Right ventricle myocardium inferior (tissue), 1 donor: ENCODE data around the gene XAB2. TPM values are rescaled to one million over a fixed set of nuclear protein-coding genes. Genes with fewer than 3 reads are reported as not detected.
"Not testable (repeated sequence)": the region's sequence is repeated elsewhere in the genome, so short reads cannot be mapped to it uniquely, and the experiment has no call there.

Source experiments
- ATAC-seq: fragments of 200-7000 bp; cut with Tn5 transposase; one replicate; pipeline ENCODE4 v1.9.1; 2020; ENCODE audit warnings: mild to moderate bottlenecking, moderate library complexity
- DNase-seq: peaks from one replicate; pipeline ENCODE4 v3.0.0; 2021; ENCODE audit errors: missing footprints
- intact Hi-C: fragments of 100-400 bp; cut with DNase I; formaldehyde crosslinking; loops from one replicate; pipeline ENCODE4 v1.11.0; 2022
- microRNA-seq: library from miRNA; unstranded; fragments of <30 nt; microRNA quantifications from one replicate; pipeline ENCODE4 v1.2.0, GENCODE V29; 2020
- total RNA-seq: library from RNA; stranded (reverse); fragmentation: NEBNext Ultra II Directional; extraction: Animal tissue kit (Norgen Biotek cat#: 25700); gene quantifications from one replicate; pipeline ENCODE4 v1.2.1, GENCODE V29; 2021
- donor health status: DM: no; HTN: yes; CAD: no; lungs with severe emphysema.

Gene XAB2
- total RNA-seq, 1 donor from 2014 or later = 25.3 TPM

DNA sequence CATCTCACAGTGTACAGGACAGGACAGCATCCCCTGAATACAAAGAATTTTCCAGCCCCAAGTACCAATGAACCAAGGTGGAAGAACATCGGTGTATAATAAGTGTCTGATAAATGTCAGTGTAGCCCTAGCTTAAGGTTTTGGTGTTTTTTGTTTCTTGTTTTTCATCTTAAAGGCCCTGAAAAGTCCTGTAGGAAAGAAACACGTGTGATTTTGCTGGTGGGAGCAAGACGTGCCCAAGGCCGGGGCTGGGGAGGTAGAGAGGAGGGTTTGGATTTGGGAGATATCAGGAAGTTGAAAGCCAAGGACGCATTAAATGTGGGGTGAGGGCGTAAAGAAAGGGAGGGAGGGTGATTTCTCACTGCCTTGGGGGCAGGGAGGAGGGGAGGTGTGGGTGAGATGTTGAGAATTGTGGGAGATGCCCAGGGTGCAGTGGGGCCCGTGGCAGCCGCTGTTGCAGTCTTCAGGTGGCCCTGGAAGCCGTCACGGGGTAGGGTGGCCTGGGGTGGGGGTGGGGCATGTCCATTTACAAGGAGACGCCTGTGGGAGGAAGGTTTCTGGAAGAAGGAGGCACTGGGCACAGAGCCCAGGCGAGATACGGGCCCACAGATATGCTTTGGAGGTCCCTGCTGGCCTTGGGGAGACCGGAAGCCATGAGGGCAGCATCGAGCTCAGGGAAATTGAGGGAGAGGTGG is 27.0 kb downstream of the XAB2 start:
- DNase-seq = no peak
- ATAC-seq = no peak
- intact Hi-C loops = no loop called here

DNA sequence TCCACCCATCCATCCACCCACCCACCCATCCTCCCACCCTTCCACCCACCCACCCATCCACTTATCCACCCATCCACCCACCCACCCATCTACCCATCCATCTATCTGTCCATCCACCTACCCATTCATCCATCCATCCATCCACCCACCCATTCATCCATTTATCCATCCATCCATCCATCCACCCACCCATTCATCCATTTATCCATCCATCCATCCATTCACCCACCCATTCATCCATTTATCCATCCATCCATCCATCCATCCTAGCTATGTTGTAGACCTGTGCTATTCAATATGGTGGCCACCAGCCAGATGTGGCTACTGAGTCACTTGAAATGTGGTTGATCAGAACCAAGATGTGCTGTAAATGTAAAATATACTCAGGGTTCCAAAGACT is 28.6 kb downstream of the XAB2 start:
- intact Hi-C loops = no loop called here
- DNase-seq (no peak), ATAC-seq (no peak)

DNA sequence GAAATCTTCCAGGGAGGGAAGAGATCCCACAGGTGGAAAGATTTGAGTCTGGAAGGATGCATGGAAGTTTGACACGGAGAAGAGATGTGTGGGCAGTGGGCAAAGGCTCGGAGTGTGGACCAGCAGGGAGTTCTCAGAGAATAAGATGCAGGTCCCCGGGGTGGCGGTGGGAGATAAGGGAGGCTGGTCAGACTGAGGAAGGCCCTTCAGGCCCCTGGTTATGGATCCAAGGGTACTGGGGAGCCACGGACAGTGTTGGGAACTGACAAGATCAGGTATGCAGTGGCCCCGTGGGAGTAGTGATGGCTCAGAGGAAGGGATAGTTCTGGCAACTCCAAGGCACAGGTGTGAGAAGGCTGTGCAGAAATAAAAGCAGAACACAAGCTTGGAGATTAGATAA is 31.2 kb downstream of the XAB2 start:
- DNase-seq = no peak
- no peak for ATAC-seq
- intact Hi-C loops = no loop called here

DNA sequence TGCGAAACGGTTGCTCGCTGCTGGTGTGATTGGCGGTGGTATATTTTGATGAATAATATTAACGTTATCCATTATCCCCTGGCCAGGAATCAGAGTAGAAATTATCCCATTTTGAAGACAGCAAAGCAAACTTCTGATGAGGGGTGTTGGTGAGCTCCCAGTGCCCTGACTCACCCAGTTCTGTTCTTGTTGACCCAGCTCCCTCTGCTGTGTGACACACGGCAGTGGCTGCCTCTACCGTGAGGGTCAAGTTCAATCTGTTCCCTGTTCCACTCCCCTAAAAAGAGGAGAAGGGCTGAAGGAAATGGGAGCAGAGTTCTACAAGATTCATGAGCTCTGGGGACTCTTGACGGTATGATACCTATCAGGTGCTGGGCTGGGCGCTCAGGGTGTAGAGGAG is 31.7 kb downstream of the XAB2 start:
- intact Hi-C loops = no loop called here
- ATAC-seq = no peak
- DNase-seq = no peak

DNA sequence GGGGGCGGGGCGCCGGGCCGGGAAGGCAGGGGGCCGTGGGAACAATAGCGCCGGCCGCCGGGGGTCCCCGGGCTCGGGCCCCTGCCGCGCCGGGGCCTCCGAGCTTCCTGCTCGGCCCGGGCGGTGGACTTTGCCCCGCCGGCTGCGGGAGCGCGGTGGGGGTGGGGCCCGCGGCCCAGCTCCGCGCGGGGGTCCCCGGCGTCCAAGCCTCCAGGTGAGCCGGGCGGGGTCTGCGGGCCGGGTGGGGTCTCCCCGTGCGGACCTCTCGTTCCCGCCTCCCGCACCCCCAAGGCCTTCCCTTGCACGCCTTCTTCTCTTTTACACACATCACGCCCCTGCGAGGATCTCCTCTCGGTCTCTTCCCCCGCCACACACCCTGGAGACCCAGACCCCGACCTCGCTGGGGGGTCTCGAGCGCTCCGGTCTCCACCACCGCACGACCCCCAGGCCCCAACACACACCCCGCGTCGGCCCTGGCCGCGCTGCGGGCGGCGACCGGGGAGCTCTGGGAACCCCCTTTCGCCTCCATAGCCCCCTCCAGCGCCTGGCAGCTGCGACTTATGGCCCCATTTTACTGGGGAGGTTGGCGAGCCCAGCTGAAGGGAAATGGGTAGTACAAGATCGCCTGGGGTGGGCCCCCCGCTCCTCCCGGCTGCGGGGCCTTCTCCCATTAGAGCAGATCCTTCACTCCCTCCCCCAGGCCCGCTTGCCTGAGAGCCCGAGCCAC is 33.0 kb downstream of the XAB2 start:
- ATAC-seq (no peak), DNase-seq (no peak)
- intact Hi-C loops = no loop called here

DNA sequence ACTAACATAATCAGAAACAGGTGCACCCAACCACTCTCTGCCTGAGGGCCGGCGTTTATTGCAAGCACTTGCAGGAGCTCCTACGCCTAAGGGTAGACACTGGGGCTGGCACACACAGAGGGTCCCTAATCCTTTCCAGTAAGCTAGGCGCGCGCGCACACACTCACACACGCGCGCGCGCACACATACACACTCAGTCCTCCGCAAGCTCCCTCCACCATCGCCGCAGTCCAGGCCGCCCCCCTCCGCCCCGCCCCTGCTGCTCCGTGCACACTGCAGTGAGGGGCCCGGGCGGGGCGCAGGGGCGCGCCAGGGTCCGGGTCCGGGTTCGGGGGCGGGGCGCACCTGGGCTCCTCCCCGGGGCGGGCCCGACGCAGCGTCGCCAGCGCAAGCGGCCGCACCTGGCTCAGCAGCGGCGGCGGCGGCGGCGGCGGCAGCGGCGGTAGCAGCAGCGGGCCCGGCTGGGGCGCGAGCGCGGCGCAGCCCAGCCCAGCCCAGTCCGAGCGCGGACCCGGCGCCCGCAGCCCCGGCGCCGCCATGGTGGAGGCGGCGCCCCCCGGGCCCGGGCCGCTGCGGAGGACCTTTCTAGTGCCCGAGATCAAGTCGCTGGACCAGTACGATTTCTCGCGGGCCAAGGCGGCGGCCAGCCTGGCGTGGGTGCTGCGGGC is 33.7 kb downstream of the XAB2 start, which contains the start of gene CAMSAP3:
TSS of gene CAMSAP3 (plus strand) at position 398 of the 668 bp plus-strand sequence. CDS start at position 538, 140 bp downstream.
- no peak for ATAC-seq
- intact Hi-C loops = no loop called here
- DNase-seq = no peak

DNA sequence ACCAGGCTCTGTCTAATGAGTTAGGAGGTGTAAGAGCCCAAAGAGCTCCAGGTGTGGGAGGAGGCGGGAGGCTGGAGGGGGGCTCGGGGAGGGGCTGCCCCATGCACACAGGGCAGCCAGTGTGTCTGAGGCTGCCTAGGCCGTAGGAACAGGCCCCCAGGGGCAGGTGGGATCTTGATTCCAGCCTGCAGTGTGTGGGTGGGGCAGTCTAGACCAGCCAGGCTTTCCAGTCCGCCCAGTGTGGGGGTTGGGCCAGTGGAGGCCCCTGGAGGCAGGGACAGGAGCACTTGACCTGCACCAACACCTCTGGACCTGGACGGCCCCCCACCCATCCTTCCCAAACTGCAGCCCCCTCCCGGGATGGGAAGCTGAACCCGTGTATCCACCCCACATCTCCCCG is 39.1 kb downstream of the XAB2 start:
- intact Hi-C loops = no loop called here

DNA sequence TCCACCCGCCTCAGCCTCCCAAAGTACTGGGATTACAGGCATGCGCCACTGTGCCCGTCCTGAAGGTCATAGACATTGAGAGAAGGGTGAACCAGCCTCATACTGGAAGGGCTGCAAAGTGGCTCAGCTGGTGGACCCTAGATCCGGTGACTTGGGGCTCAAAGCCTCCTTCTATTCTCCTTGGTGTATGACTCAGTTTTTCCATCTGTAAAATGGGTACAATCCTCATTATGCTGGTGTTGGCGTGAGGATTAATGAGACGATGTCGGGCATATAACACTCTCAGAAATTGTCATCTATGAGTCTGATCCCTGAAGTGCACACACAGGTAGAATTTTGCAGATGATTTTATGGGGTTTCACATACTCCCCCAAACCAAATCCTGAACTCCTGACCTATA is 39.5 kb downstream of the XAB2 start:
- ATAC-seq (no peak), DNase-seq (no peak)
- intact Hi-C loops = no loop called here

More for the DNA sequence above, 39.1 kb downstream of the XAB2 start:
- DNase-seq (no peak), ATAC-seq (no peak)

DNA sequence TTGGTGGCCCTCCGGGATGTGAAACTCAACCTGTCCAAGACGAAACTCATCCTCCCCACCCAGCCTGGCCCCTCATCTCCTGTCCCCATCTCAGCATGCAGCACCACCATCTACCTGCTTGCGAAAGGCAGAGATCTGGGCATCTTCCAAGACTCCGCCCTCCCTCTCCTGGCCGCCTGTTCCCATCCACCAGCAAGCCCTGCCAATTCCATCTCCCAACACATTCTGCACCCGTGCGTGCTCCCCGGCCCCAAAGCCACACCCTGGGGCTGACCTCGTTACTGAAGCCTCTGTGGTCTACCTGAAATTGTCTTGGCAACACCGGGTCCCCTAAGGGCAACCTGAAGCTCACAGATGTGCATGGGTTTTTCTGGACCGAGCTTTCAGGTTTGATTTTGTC is 46.9 kb downstream of the XAB2 start:
- intact Hi-C loops = no loop called here
- DNase-seq = no peak
- no peak for ATAC-seq

DNA sequence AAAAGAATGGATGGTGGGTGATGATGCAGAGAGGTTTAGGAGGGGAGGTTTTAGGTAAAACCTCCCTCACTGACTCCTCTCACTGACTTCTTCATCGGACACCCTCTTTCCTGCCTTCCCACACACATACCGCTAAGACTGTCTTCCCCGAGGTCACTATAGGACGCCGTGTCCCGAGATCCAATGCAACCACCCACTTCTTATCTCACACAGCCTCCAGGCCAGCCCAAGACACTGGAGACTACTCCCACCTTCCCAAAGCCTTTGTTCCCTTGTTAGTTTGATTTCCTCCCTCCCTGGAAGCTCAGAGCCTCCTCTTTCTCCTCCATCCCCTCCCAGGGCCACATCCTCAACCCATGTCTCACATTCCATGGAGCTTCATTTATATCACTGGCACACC is 50.2 kb downstream of the XAB2 start:
- intact Hi-C loops = no loop called here
- ATAC-seq = no peak
- DNase-seq = no peak

DNA sequence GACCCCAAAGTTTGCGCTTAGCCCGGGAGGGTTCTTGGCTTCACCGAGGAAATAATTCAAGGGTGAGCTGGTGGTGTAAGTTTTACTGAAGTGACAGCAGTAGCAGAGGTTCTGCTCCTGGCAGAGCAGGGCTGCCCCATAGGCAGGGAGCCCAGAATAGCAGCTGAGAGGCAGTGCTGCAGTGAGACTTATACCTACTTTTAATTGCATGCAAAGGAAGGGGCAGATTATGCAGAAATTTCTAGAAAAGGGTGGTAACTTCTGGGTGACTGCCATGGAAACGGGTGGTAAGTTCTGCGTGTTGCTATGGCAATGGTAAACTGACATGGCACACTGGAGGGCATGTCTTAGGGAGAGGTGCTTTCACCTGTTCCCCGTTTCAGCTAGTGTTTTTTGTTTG is 51.2 kb downstream of the XAB2 start:
- ATAC-seq = no peak
- intact Hi-C loops = no loop called here
- DNase-seq = no peak

DNA sequence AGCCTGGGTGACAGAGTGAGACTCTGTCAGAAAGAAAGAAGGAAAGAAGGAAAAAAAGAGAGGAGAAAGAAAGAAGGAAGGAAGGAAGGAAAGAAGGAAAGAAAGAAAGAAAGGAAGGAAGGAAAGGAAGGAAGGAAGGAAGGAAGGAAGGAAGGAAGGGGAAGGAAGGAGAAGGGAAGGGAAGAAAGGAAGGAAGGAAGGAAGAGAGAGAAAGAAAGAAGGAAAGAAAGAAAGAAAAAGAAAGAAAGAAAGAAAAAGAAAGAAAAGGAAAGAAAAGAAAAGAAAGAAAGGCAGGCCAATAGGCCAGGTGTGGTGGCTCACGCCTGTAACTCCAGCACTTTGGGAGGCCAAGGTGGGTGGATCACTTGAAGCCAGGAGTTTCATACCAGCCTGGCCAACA is 51.9 kb downstream of the XAB2 start:
- DNase-seq, intact Hi-C loops, ATAC-seq: not testable (repeated sequence)

DNA sequence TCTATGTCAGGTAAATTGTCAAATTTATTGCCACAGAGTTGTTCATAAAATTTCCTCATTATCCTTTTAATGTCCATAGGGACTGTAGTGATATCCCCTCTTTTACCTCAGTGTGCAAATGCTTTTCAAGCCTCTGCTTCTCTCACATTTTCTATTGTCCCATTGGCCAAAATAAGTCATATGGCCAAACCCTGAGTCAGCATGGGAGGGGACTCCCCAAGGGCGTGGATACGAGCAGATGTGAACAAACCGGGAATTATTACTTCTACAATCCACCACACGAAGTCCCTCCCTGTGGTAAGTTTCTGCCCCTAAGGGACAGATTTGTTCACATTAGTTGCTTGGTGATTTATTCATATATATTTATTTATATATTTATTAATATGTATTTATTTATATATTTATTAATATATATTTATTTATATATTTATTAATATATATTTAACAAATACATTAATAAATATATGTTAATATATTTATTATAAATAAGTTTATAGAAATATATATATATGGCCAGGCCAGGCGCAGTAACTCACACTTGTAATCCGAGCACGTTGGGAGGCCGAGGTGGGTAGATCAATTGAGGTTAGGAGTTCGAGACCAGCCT is 53.8 kb downstream of the XAB2 start:
- intact Hi-C loops = no loop called here
- no peak for ATAC-seq

DNA sequence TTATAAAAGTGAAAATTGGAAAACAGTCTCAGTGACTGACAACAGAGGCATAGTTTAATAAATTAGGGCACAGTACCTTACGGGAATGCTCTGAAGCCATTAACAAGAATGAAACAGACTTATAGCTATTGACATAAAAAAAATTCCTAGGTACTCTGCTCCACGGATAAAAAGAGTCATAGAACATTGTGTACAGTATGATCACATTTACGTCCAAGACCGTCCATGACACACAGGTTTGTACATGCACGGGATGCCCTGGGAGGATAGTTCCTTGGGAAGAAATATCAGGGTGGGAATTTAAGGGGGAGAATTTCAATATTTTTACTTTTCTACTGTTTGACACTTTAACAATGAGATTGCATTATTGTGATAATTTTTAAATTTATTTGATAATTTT is 58.6 kb downstream of the XAB2 start:
- ATAC-seq = no peak
- intact Hi-C loops = no loop called here

More for the DNA sequence above, 53.8 kb downstream of the XAB2 start:
- no peak for DNase-seq

More for the DNA sequence above, 58.6 kb downstream of the XAB2 start:
- no peak for DNase-seq

Small RNA genes lying within 50 kb of the gene (microRNA-seq; reads per million reads assigned to microRNA genes)
- gene MIR6792 = not detected

Other genes starting within 250 kb of the XAB2 start
- gene PEX11G, start 140.5 kb downstream of the XAB2 start, total RNA-seq = 1.2 TPM
- 89.6 TPM for gene ZNF358, start 113.4 kb downstream of the XAB2 start, total RNA-seq
- gene MCOLN1, start 106.9 kb downstream of the XAB2 start, total RNA-seq = 19.5 TPM
- gene PNPLA6, start 93.8 kb downstream of the XAB2 start, total RNA-seq = 50.6 TPM
- 1.9 TPM for gene CAMSAP3, start 33.7 kb downstream of the XAB2 start, total RNA-seq
- 205 TPM for gene PET100, start 248 bp upstream of the XAB2 start, total RNA-seq
- gene PCP2, start 4.2 kb upstream of the XAB2 start, total RNA-seq = 6.6 TPM
- gene STXBP2, start 7.6 kb upstream of the XAB2 start, total RNA-seq = 8.4 TPM
- gene RETN, start 39.5 kb upstream of the XAB2 start, total RNA-seq = 1.2 TPM
- 1.1 TPM for gene MCEMP1, start 47.5 kb upstream of the XAB2 start, total RNA-seq
- gene TRAPPC5, start 51.3 kb upstream of the XAB2 start, total RNA-seq = 139 TPM
- gene FCER2, start 72.6 kb upstream of the XAB2 start, total RNA-seq = 0.30 TPM
- gene CLEC4G, start 102.6 kb upstream of the XAB2 start, total RNA-seq = 2.2 TPM
- gene CD209, start 118.0 kb upstream of the XAB2 start, total RNA-seq = 15.6 TPM
- gene CLEC4M, start 133.7 kb upstream of the XAB2 start, total RNA-seq = not detected
- gene EVI5L, start 200.7 kb upstream of the XAB2 start, total RNA-seq = 21.5 TPM
- not detected for gene PRR36, start 244.8 kb upstream of the XAB2 start, total RNA-seq